Esophagus squamous epithelium (tissue), 4 donors: ENCODE measurements around the gene MCTP2.

Source experiments
- CTCF ChIP-seq, 6 experiments: fragments of 450-650 bp in 4 of 6; fragments of 200-600 bp in 2 of 6; sonication (generic) in 2 of 6; IDR thresholded peaks; one replicate each; pipeline ENCODE4 v1.5.1; 2016 to 2019; ENCODE audit warnings: antibody characterized with exemption in 6 of 6, mild to moderate bottlenecking in 4 of 6, moderate library complexity in 4 of 6
- POLR2A ChIP-seq, 4 donors: fragments of 450-650 bp; IDR thresholded peaks; one replicate each; pipeline ENCODE4 v1.6.1; 2017; ENCODE audit warnings: antibody characterized with exemption in 4 of 4, mild to moderate bottlenecking in 4 of 4, moderate library complexity in 3 of 4

- no peak for TF ChIP-seq POLR2A (IDR thresholded peaks at IDR 0.05)
- TF ChIP-seq CTCF (IDR thresholded peaks at IDR 0.05), result no peak
These were observed 184.9 kb downstream of the MCTP2 start for GRCh38 chr15:94416267-94416666.
